ENCODE measurements around the gene HAND2. TPM values are rescaled to one million over a fixed set of nuclear protein-coding genes. Genes with fewer than 3 reads are reported as not detected.

Gene HAND2
- total RNA-seq, 2 donors from 2014 or later = not detected

GRCh38 chr4:173499658-173500535 lies 30.1 kb downstream of the HAND2 start:
- Mint-ChIP-seq H3K9me3 (no peaks in the 10 kb centered on the region), H3K27me3 (ENCODE audit: low read depth) (peaks cover 63% of the 10 kb centered on the region), H3K4me3 (peak overlapping the region in 1 of 2 donors; percentile 70), H3K4me1 (ENCODE audit: low read depth) (peaks cover 9% of the 10 kb centered on the region), H3K36me3 (ENCODE audit: insufficient read depth in 2 of 2) (peaks cover 2 to 10% of the 10 kb centered on the region in 2 donors), H3K27ac (no peak overlapping the region)
- DNase-seq (no peak), ATAC-seq (replicated peaks in 1 of 2) (no peak)

GRCh38 chr4:173498771-173499170 lies 31.3 kb downstream of the HAND2 start:
- no peaks in the 10 kb centered on the region for H3K9me3 Mint-ChIP-seq
- peaks cover 60% of the 10 kb centered on the region for H3K27me3 Mint-ChIP-seq (ENCODE audit: low read depth)
- H3K4me3 Mint-ChIP-seq = no peak overlapping the region
- DNase-seq (no peak), ATAC-seq (replicated peaks in 1 of 2) (no peak)
- H3K27ac Mint-ChIP-seq = no peak overlapping the region
- H3K36me3 Mint-ChIP-seq (ENCODE audit: insufficient read depth in 2 of 2) = peaks cover 2 to 10% of the 10 kb centered on the region in 2 donors
- H3K4me1 Mint-ChIP-seq (ENCODE audit: low read depth) = peaks cover 19% of the 10 kb centered on the region

- Mint-ChIP-seq H3K27ac (no peak overlapping the region), H3K9me3 (no peaks in the 10 kb centered on the region), H3K27me3 (ENCODE audit: low read depth) (peaks cover 57% of the 10 kb centered on the region), H3K36me3 (ENCODE audit: insufficient read depth in 2 of 2) (peaks cover 2 to 10% of the 10 kb centered on the region in 2 donors), H3K4me3 (no peak overlapping the region), H3K4me1 (ENCODE audit: low read depth) (peaks cover 22% of the 10 kb centered on the region)
- ATAC-seq (replicated peaks in 1 of 2) (no peak), DNase-seq (no peak)
Observed at GRCh38 chr4:173498023-173498422, 32.0 kb downstream of the HAND2 start.

- peaks cover 42% of the 10 kb centered on the region for H3K27me3 Mint-ChIP-seq (ENCODE audit: low read depth)
- H3K4me3 Mint-ChIP-seq = peak overlapping the region; percentile 82 to 92
- no peaks in the 10 kb centered on the region for H3K9me3 Mint-ChIP-seq
- peak; percentile 64 to 69 for DNase-seq
- peaks cover 25% of the 10 kb centered on the region for H3K4me1 Mint-ChIP-seq (ENCODE audit: low read depth)
- ATAC-seq (replicated peaks in 1 of 2) = peak; percentile 96 to 97
- no peaks in the 10 kb centered on the region for H3K36me3 Mint-ChIP-seq (ENCODE audit: insufficient read depth in 2 of 2)
- H3K27ac Mint-ChIP-seq = no peak overlapping the region
Observed at GRCh38 chr4:173494013-173494970, 35.7 kb downstream of the HAND2 start.

- DNase-seq (no peak), ATAC-seq (replicated peaks in 1 of 2) (no peak)
- Mint-ChIP-seq H3K4me3 (no peak overlapping the region), H3K27ac (no peak overlapping the region), H3K9me3 (no peaks in the 10 kb centered on the region), H3K4me1 (ENCODE audit: low read depth) (peaks cover 25% of the 10 kb centered on the region), H3K27me3 (ENCODE audit: low read depth) (peaks cover 41% of the 10 kb centered on the region), H3K36me3 (ENCODE audit: insufficient read depth in 2 of 2) (no peaks in the 10 kb centered on the region)
Observed at GRCh38 chr4:173493041-173493440, 37.0 kb downstream of the HAND2 start.

GRCh38 chr4:173492315-173492714 lies 37.7 kb downstream of the HAND2 start:
- Mint-ChIP-seq H3K36me3 (ENCODE audit: insufficient read depth in 2 of 2) (no peaks in the 10 kb centered on the region), H3K9me3 (no peaks in the 10 kb centered on the region), H3K27ac (no peak overlapping the region), H3K4me1 (ENCODE audit: low read depth) (peaks cover 25% of the 10 kb centered on the region), H3K27me3 (ENCODE audit: low read depth) (peaks cover 41% of the 10 kb centered on the region), H3K4me3 (no peak overlapping the region)
- ATAC-seq (replicated peaks in 1 of 2) (no peak), DNase-seq (no peak)

- ATAC-seq (replicated peaks in 1 of 2) (no peak), DNase-seq (no peak)
- peaks cover 28% of the 10 kb centered on the region for H3K27me3 Mint-ChIP-seq (ENCODE audit: low read depth)
- H3K27ac Mint-ChIP-seq = no peak overlapping the region
- H3K36me3 Mint-ChIP-seq (ENCODE audit: insufficient read depth in 2 of 2) = no peaks in the 10 kb centered on the region
- H3K9me3 Mint-ChIP-seq = no peaks in the 10 kb centered on the region
- H3K4me3 Mint-ChIP-seq = no peak overlapping the region
- H3K4me1 Mint-ChIP-seq (ENCODE audit: low read depth) = peaks cover 25% of the 10 kb centered on the region
Observed at GRCh38 chr4:173490817-173491528, 39.1 kb downstream of the HAND2 start.

- H3K4me3 Mint-ChIP-seq = no peak overlapping the region
- ATAC-seq (replicated peaks in 1 of 2) = no peak
- no peak for DNase-seq
- no peak overlapping the region for H3K27ac Mint-ChIP-seq
- peaks cover 25% of the 10 kb centered on the region for H3K4me1 Mint-ChIP-seq (ENCODE audit: low read depth)
- no peaks in the 10 kb centered on the region for H3K9me3 Mint-ChIP-seq
- no peaks in the 10 kb centered on the region for H3K36me3 Mint-ChIP-seq (ENCODE audit: insufficient read depth in 2 of 2)
- peaks cover 21% of the 10 kb centered on the region for H3K27me3 Mint-ChIP-seq (ENCODE audit: low read depth)
Observed at GRCh38 chr4:173490256-173490655, 39.8 kb downstream of the HAND2 start.

- no peak for ATAC-seq (replicated peaks in 1 of 2)
- no peaks in the 10 kb centered on the region for H3K36me3 Mint-ChIP-seq (ENCODE audit: insufficient read depth in 2 of 2)
- no peaks in the 10 kb centered on the region for H3K9me3 Mint-ChIP-seq
- no peak for DNase-seq
- no peak overlapping the region for H3K27ac Mint-ChIP-seq
- no peak overlapping the region for H3K4me3 Mint-ChIP-seq
- H3K4me1 Mint-ChIP-seq (ENCODE audit: low read depth) = peaks cover 22% of the 10 kb centered on the region
- peaks cover 19% of the 10 kb centered on the region for H3K27me3 Mint-ChIP-seq (ENCODE audit: low read depth)
Observed at GRCh38 chr4:173489514-173489913, 40.5 kb downstream of the HAND2 start.

GRCh38 chr4:173488656-173489055 lies 41.4 kb downstream of the HAND2 start:
- Mint-ChIP-seq H3K27me3 (ENCODE audit: low read depth) (peaks cover 12% of the 10 kb centered on the region), H3K9me3 (no peaks in the 10 kb centered on the region), H3K4me3 (no peak overlapping the region), H3K4me1 (ENCODE audit: low read depth) (peaks cover 14% of the 10 kb centered on the region), H3K36me3 (ENCODE audit: insufficient read depth in 2 of 2) (no peaks in the 10 kb centered on the region), H3K27ac (no peak overlapping the region)
- DNase-seq = no peak
- ATAC-seq (replicated peaks in 1 of 2) = no peak

GRCh38 chr4:173488074-173488473 lies 42.0 kb downstream of the HAND2 start:
- no peak overlapping the region for H3K4me3 Mint-ChIP-seq
- DNase-seq = no peak
- no peaks in the 10 kb centered on the region for H3K36me3 Mint-ChIP-seq (ENCODE audit: insufficient read depth in 2 of 2)
- H3K27ac Mint-ChIP-seq = no peak overlapping the region
- H3K4me1 Mint-ChIP-seq (ENCODE audit: low read depth) = peaks cover 12% of the 10 kb centered on the region
- peaks cover 9% of the 10 kb centered on the region for H3K27me3 Mint-ChIP-seq (ENCODE audit: low read depth)
- no peaks in the 10 kb centered on the region for H3K9me3 Mint-ChIP-seq
- ATAC-seq (replicated peaks in 1 of 2) = no peak

GRCh38 chr4:173486714-173487392 lies 43.2 kb downstream of the HAND2 start:
- H3K27ac Mint-ChIP-seq = peak overlapping the region; percentile 55
- peaks cover 12% of the 10 kb centered on the region for H3K4me1 Mint-ChIP-seq (ENCODE audit: low read depth)
- H3K4me3 Mint-ChIP-seq = no peak overlapping the region
- DNase-seq (no peak), ATAC-seq (replicated peaks in 1 of 2) (no peak)
- H3K36me3 Mint-ChIP-seq (ENCODE audit: insufficient read depth in 2 of 2) = no peaks in the 10 kb centered on the region
- no peaks in the 10 kb centered on the region for H3K9me3 Mint-ChIP-seq
- peaks cover 6% of the 10 kb centered on the region for H3K27me3 Mint-ChIP-seq (ENCODE audit: low read depth)
